Erythroblast (primary cell): ENCODE results near the gene ST6GAL1.

Experiments
- GATA1 ChIP-seq: IDR thresholded peaks from 2 replicates; pipeline ENCODE4 v1.6.1; 2011; ENCODE audit warnings: low read depth, mild to moderate bottlenecking, control low read depth, low read length, moderate library complexity
- POLR2A ChIP-seq: IDR thresholded peaks from 2 replicates; pipeline ENCODE4 v1.6.1; 2011; ENCODE audit warnings: mild to moderate bottlenecking, low read length

DNA sequence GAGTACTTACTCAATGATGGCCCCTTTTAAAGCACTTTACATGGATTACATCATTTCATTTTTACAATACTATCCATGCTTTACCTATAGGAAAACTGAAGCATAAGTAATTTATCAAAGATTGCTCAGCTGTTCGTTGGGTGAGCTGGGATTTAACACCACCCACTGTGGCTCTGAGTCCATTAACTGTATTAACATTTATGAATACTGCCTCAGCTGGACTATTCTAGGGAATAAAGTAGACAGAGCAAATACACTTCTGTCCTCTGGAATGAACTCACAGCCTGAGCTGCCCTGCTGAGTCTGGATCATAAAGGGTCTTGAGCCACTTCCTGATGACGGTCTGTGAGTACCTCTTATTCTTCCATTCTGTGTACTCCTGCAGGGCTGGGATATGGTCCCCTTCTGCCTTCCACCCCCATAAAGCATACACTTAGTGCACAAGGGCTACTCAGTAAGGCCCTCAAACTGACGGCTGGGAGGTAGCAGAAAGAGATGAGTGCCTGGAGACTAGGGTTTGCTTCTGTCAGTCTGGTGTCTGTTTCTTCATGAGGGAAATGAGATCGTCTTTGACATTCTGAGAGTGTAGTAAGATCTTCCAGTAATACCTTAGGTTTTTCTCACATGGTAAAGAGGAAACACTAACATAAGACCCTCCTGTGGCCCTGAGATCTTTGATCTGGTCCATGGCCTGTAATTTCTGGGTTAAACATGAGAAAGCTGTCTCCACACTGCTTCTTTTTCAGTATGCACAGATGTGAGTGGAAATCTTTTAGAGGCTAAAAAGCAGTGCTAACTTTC is 12.6 kb upstream of the ST6GAL1 start:
- TF ChIP-seq POLR2A (no peak), GATA1 (no peak)
